Measurements from ENCODE around the gene PCNX2. TPM values are rescaled to one million over a fixed set of nuclear protein-coding genes. Genes with fewer than 3 reads are reported as not detected.

The PCNX2 gene
- total and polyA plus RNA-seq, 2 of the 8 experiments (the other 6 are each of a cell fraction or from before 2014, with no cell fraction given) = 46.1 to 57.6 TPM

- ChIA-PET CTCF (ENCODE audit: partially characterized antibody) (interaction anchor here (1.0 to 1.2 kb wide), 3 partner anchors 24 to 216 kb away, joined by 3 to 5 read pairs (median 4); no protein-coding TSS in a partner anchor), POLR2A (ENCODE audit: partially characterized antibody) (interaction anchor here (0.6 kb wide), 1 partner anchor 1920 kb away, joined by 4 read pairs; no protein-coding TSS in a partner anchor)
- Histone ChIP-seq H3K23me2 (ENCODE audit: low read depth, low read length) (no peaks in the 10 kb centered on the region), H4K91ac (replicated peaks; ENCODE audit: insufficient read length, low read length) (no peak overlapping the region), H3K14ac (ENCODE audit: insufficient read length) (no peak overlapping the region), H2BK15ac (ENCODE audit: low read length) (no peak overlapping the region), H3K9me3 (ENCODE audit: insufficient read depth in 2 of 2, low read depth in 1 of 2, low read length in 1 of 2) (no peaks in the 10 kb centered on the region), H3K79me1 (ENCODE audit: low read depth, low read length) (no peaks in the 10 kb centered on the region; the same call in 1 of the 2 replicates), H2BK12ac (ENCODE audit: low read depth, low read length) (no peak overlapping the region), H3K4ac (replicated peaks; ENCODE audit: insufficient read length, low read depth, low read length) (no peak overlapping the region), H4K5ac (ENCODE audit: insufficient read length, low read depth, low read length) (no peak overlapping the region), H3K4me2 (ENCODE audit: insufficient read depth in 1 of 2, low read depth in 2 of 2, low read length in 2 of 2) (no peak overlapping the region), H3K4me1 (replicated peaks in 1 of 4; ENCODE audit: control insufficient read depth in 3 of 4, insufficient read depth in 4 of 4, low read length in 3 of 4) (no peaks in the 10 kb centered on the region), H3K9ac (replicated peaks in 1 of 4; ENCODE audit: extremely low read depth in 1 of 4, low read depth in 3 of 4, low read length in 3 of 4) (no peak overlapping the region), H4K8ac (ENCODE audit: extremely low read depth, insufficient read depth, low read length) (no peak overlapping the region), H3K79me2 (ENCODE audit: control insufficient read depth in 1 of 2, insufficient read depth in 2 of 2, low read length in 2 of 2) (no peaks in the 10 kb centered on the region), H3K27ac (ENCODE audit: low read depth, low read length) (no peak overlapping the region), H3K36me3 (ENCODE audit: control insufficient read depth in 2 of 4, insufficient read depth in 4 of 4, low read length in 3 of 4) (peaks cover 4 to 33% (median 5%) of the 10 kb centered on the region in 4 experiments; a peak in 6 of 8 replicates), H3K56ac (replicated peaks; ENCODE audit: insufficient read length, low read depth, low read length) (no peak overlapping the region), H2BK5ac (ENCODE audit: low read depth, low read length) (no peak overlapping the region), H3K18ac (ENCODE audit: extremely low read depth, low read length) (no peak overlapping the region), H2BK20ac (ENCODE audit: low read length) (no peak overlapping the region), H3K4me3 (ENCODE audit: extremely low read depth in 1 of 4, insufficient read depth in 2 of 4, low read depth in 3 of 4, low read length in 4 of 4) (no peak overlapping the region), H3K27me3 (replicated peaks in 1 of 4; ENCODE audit: control insufficient read depth in 3 of 4, extremely low read depth in 1 of 4, insufficient read depth in 3 of 4, low read length in 3 of 4) (no peaks in the 10 kb centered on the region), H2AK5ac (ENCODE audit: low read depth, low read length) (no peak overlapping the region), H4K20me1 (replicated peaks in 1 of 2; ENCODE audit: control insufficient read depth in 1 of 2, insufficient read depth in 2 of 2, low read length in 2 of 2) (no peaks in the 10 kb centered on the region), H2BK120ac (replicated peaks; ENCODE audit: low read depth, low read length) (no peak overlapping the region), H3K23ac (ENCODE audit: insufficient read length) (no peak overlapping the region), H2AFZ (ENCODE audit: low read length) (no peak overlapping the region)
- TF ChIP-seq TBP (IDR thresholded peaks at IDR 0.05; ENCODE audit: low read depth, low read length) (no peak), RNF2 (IDR thresholded peaks at IDR 0.05; ENCODE audit: borderline replicate concordance, low read depth, low read length, missing control alignments, poor library complexity, severe bottlenecking) (no peak), HDAC2 (IDR thresholded peaks at IDR 0.05; ENCODE audit: borderline replicate concordance in 1 of 2, low read depth in 2 of 2, low read length in 2 of 2) (no peak), RAD21 (IDR thresholded peaks at IDR 0.05 in 1 of 2, conservative IDR thresholded peaks at IDR 0.05 in 1 of 2; ENCODE audit: low read depth in 2 of 2, low read length in 2 of 2) (no peak), CTCF (IDR thresholded peaks at IDR 0.05; ENCODE audit: control extremely low read depth in 1 of 3, insufficient read depth in 1 of 3, low read depth in 1 of 3, low read length in 3 of 3) (no peak), ASH2L (IDR thresholded peaks at IDR 0.05; ENCODE audit: low read length) (no peak), KDM5A (IDR thresholded peaks at IDR 0.05; ENCODE audit: low read length) (no peak), SIN3A (conservative IDR thresholded peaks at IDR 0.05 in 1 of 2, IDR thresholded peaks at IDR 0.05 in 1 of 2; ENCODE audit: low read depth in 1 of 2, low read length in 2 of 2) (no peak), RBBP5 (IDR thresholded peaks at IDR 0.05; ENCODE audit: borderline replicate concordance, low read depth, low read length) (no peak), FOSL1 (IDR thresholded peaks at IDR 0.05; ENCODE audit: insufficient read depth, low read depth, low read length) (no peak)
- FAIRE-seq = no peak
- DNase-seq (ENCODE audit: low read depth in 1 of 2, low spot score in 2 of 2) = no peak
- 91% methylated on average over 2 of the region's 2 CpGs; no CpG with 5 or more reads in 1 of the 2 experiments for WGBS, 2 experiments (ENCODE audit: extremely low coverage in 1 of 2, insufficient coverage in 1 of 2, insufficient read length in 1 of 2, insufficient replicate concordance in 2 of 2, low coverage in 1 of 2, low lambda C conversion rate in 2 of 2, missing lambda C conversion rate in 1 of 2)
These were observed 53.8 kb downstream of the PCNX2 start for GRCh38 chr1:233241759-233242158.
